A549 (cell line): ENCODE results near the gene RNF130. TPM values are rescaled to one million over a fixed set of nuclear protein-coding genes. Genes with fewer than 3 reads are reported as not detected.

ENCODE experiments used
- ATAC-seq, 2 experiments: fragments of 200-7000 bp in 1 of 2; fragments of >200 bp in 1 of 2; cut with Nextera tagmentation in 1 of 2; cut with Tn5 transposase in 1 of 2; 3 replicates each; pipeline versions ENCODE4 v1.8.0 to v1.9.1; 2018 to 2020; ENCODE audit warnings: mild to moderate bottlenecking in 1 of 2, moderate library complexity in 1 of 2
- CTCF ChIA-PET: fragments of 300-600 bp; sonication (Branson Sonifier 250); formaldehyde crosslinking; extraction: SDS; loops from one replicate; lab custom pipeline; 2021; ENCODE audit warnings: antibody characterized with exemption, inconsistent platforms; lab: Yijun Ruan, JAX
- POLR2A ChIA-PET: fragments of 350-600 bp; formaldehyde crosslinking; extraction: SDS; loops from one replicate; lab custom pipeline; 2021; ENCODE audit warnings: antibody characterized with exemption, inconsistent platforms; lab: Yijun Ruan, JAX
- DNase-seq, 2 experiments: peaks; one replicate each; pipeline versions ENCODE4 v3.0.0 to v3.0.0-alpha.2; 2011 to 2016; ENCODE audit warnings: low read depth in 1 of 2, low spot score in 1 of 2
- FAIRE-seq: peaks from 2 replicates; lab custom pipeline; 2011; peaks lifted over from hg19 to GRCh38; lab: Jason Lieb, UNC
- H3K27ac ChIP-seq, 2 experiments: fragments of >200 bp; sonication (Bioruptor Twin); formaldehyde crosslinking; 3 replicates each; pipeline ENCODE4 v1.5.1; 2016 to 2017
- H3K4me1 ChIP-seq: fragments of >200 bp; sonication (Bioruptor Twin); formaldehyde crosslinking; 3 replicates; pipeline ENCODE4 v1.6.1; 2016
- H3K4me2 ChIP-seq: fragments of >200 bp; sonication (Bioruptor Twin); formaldehyde crosslinking; 3 replicates; pipeline ENCODE4 v1.6.1; 2016
- H3K4me3 ChIP-seq: fragments of >200 bp; sonication (Bioruptor Twin); formaldehyde crosslinking; 3 replicates; pipeline ENCODE4 v1.5.1; 2016
- H3K9me3 ChIP-seq: fragments of >200 bp; sonication (Bioruptor Twin); formaldehyde crosslinking; 3 replicates; pipeline ENCODE4 v1.6.1; 2016
- CBX8 ChIP-seq: fragments of 200-600 bp; sonication (generic); IDR thresholded peaks from 2 replicates; pipeline ENCODE4 v1.6.1; 2016
- CHD4 ChIP-seq: fragments of 200-600 bp; sonication (generic); IDR thresholded peaks from 2 replicates; pipeline ENCODE4 v1.6.1; 2016; ENCODE audit warnings: antibody characterized with exemption, mild to moderate bottlenecking, borderline replicate concordance
- EHF ChIP-seq: fragments of 250-450 bp; sonication (Bioruptor Pico); IDR thresholded peaks from 2 replicates; pipeline ENCODE4 v1.5.0; 2020; ENCODE audit warnings: mild to moderate bottlenecking
- EHMT2 ChIP-seq: fragments of 200-600 bp; sonication (generic); IDR thresholded peaks from 2 replicates; pipeline ENCODE4 v1.6.1; 2016; ENCODE audit warnings: antibody characterized with exemption, low read depth, mild to moderate bottlenecking, moderate library complexity
- ESRRA ChIP-seq: fragments of 150-350 bp; IDR thresholded peaks from 2 replicates; pipeline ENCODE4 v1.6.1; 2014; ENCODE audit warnings: mild to moderate bottlenecking, low read length, borderline replicate concordance
- FOSB ChIP-seq: fragments of 250-450 bp; sonication (Bioruptor Pico); IDR thresholded peaks from 2 replicates; pipeline ENCODE4 v1.5.0; 2020; ENCODE audit warnings: mild to moderate bottlenecking, moderate library complexity
- FOXS1 ChIP-seq: fragments of 250-450 bp; sonication (Bioruptor Pico); IDR thresholded peaks from 2 replicates; pipeline ENCODE4 v1.5.0; 2020; ENCODE audit warnings: mild to moderate bottlenecking, moderate library complexity
- HOXA7 ChIP-seq: fragments of 250-450 bp; sonication (Bioruptor Pico); IDR thresholded peaks from 2 replicates; pipeline ENCODE4 v1.5.0; 2020; ENCODE audit warnings: mild to moderate bottlenecking, moderate library complexity
- HOXB13 ChIP-seq: fragments of 250-450 bp; sonication (Bioruptor Pico); IDR thresholded peaks from 2 replicates; pipeline ENCODE4 v1.5.0; 2020; ENCODE audit warnings: low read depth, mild to moderate bottlenecking, moderate library complexity
- HOXB5 ChIP-seq: fragments of 250-450 bp; sonication (Bioruptor Pico); IDR thresholded peaks from 2 replicates; pipeline ENCODE4 v1.5.0; 2020; ENCODE audit warnings: mild to moderate bottlenecking, moderate library complexity
- JUNB ChIP-seq: fragments of >200 bp; sonication (Bioruptor Twin); formaldehyde crosslinking; IDR thresholded peaks from 2 replicates; pipeline ENCODE4 v1.6.1; 2016
- KDM1A ChIP-seq: fragments of 200-600 bp; sonication (generic); IDR thresholded peaks from 2 replicates; pipeline ENCODE4 v1.6.1; 2016; ENCODE audit warnings: low read depth, mild to moderate bottlenecking
- NFE2L2 ChIP-seq: fragments of 150-350 bp; conservative IDR thresholded peaks from 2 replicates; pipeline ENCODE4 v1.6.1; 2014; ENCODE audit warnings: low read length
- POLR2AphosphoS2 ChIP-seq: conservative IDR thresholded peaks from 2 replicates; pipeline ENCODE4 v1.6.1; 2012; ENCODE audit warnings: low read length, improper control_type of control experiment, inconsistent platforms
- RARB ChIP-seq: fragments of 250-450 bp; sonication (Bioruptor Pico); IDR thresholded peaks from 2 replicates; pipeline ENCODE4 v1.8.0; 2021; ENCODE audit warnings: mild to moderate bottlenecking, moderate library complexity
- REST ChIP-seq: fragments of 200-600 bp; sonication (generic); IDR thresholded peaks from 2 replicates; pipeline ENCODE4 v1.6.1; 2016; ENCODE audit warnings: antibody characterized with exemption, mild to moderate bottlenecking, moderate library complexity
- RNF2 ChIP-seq: fragments of 200-600 bp; sonication (generic); IDR thresholded peaks from 2 replicates; pipeline ENCODE4 v1.6.1; 2016; ENCODE audit warnings: low read depth, mild to moderate bottlenecking, antibody characterized with exemption, moderate library complexity, borderline replicate concordance
- SMC3 ChIP-seq: fragments of >200 bp; sonication (Bioruptor Twin); formaldehyde crosslinking; IDR thresholded peaks from 3 replicates; pipeline ENCODE4 v1.6.1; 2018; ENCODE audit warnings: inconsistent platforms
- ZC3H11A ChIP-seq: fragments of 450-650 bp; IDR thresholded peaks from 2 replicates; pipeline ENCODE4 v1.6.1; 2014; ENCODE audit warnings: antibody characterized with exemption, mild to moderate bottlenecking
- ZNF302 ChIP-seq: fragments of 250-450 bp; sonication (Bioruptor Pico); IDR thresholded peaks from 2 replicates; pipeline ENCODE4 v1.9.0; 2021; ENCODE audit warnings: inconsistent platforms, mild to moderate bottlenecking, moderate library complexity
- WGBS: methylation state at CpG from one replicate; pipeline ENCODE4 v1.1.6; 2017; ENCODE audit errors: missing lambda C conversion rate; 5-methylcytosine and 5-hydroxymethylcytosine counted together
- polyA plus RNA-seq, 4 experiments: library from polyadenylated mRNA; depleted of rRNA in 3 of 4; stranded (reverse); fragments of >200 nt; fragmentation: RNase III in 1 of 4; extraction: RNeasy Plus Mini Kit Qiagen cat#74134 plus additional on column Dnase treatment in 1 of 4; gene quantifications; 2 replicates in 3 of 4; 3 replicates in 1 of 4; pipeline ENCODE4 v1.2.3, GENCODE V29; 2011 to 2017
- TF ChIP-seq, protein P1 (sequence below): IDR thresholded peaks from 2 replicates; pipeline ENCODE4 v1.6.1; 2012
- TF ChIP-seq, protein P2 (sequence below): fragments of >200 bp; sonication (Bioruptor Twin); formaldehyde crosslinking; IDR thresholded peaks from 3 replicates; pipeline ENCODE4 v1.5.1; 2016

The RNF130 gene
- polyA plus RNA-seq, 2 of the 4 experiments (the other 2 are of a cell fraction) = 33.3 to 50.1 TPM

GRCh38 chr5:179936976-179937681 lies 134.4 kb downstream of the RNF130 start:
- CTCF ChIA-PET = interaction anchor here (1.5 kb wide), 1 partner anchor 10 kb away, joined by 3 read pairs; no protein-coding TSS in a partner anchor
- H3K4me3 ChIP-seq = no peak overlapping the region
- H3K4me1 ChIP-seq = no peaks in the 10 kb centered on the region
- no peaks in the 10 kb centered on the region for H3K9me3 ChIP-seq
- no peak overlapping the region for H3K27ac ChIP-seq
- no peak for DNase-seq
- 50% methylated on average over 13 of the region's 13 CpGs for WGBS
- POLR2A ChIA-PET = no interaction called here
- no peak overlapping the region for H3K4me2 ChIP-seq
- no peak for ATAC-seq
- peak; percentile 87 for FAIRE-seq
- TF ChIP-seq SMC3 = no peak
- TF ChIP-seq FOXS1 = no peak
- TF ChIP-seq CBX8 = peak; percentile 84; the same call in 1 of the 2 replicates
- peak; percentile 97 for TF ChIP-seq RNF2

DNA sequence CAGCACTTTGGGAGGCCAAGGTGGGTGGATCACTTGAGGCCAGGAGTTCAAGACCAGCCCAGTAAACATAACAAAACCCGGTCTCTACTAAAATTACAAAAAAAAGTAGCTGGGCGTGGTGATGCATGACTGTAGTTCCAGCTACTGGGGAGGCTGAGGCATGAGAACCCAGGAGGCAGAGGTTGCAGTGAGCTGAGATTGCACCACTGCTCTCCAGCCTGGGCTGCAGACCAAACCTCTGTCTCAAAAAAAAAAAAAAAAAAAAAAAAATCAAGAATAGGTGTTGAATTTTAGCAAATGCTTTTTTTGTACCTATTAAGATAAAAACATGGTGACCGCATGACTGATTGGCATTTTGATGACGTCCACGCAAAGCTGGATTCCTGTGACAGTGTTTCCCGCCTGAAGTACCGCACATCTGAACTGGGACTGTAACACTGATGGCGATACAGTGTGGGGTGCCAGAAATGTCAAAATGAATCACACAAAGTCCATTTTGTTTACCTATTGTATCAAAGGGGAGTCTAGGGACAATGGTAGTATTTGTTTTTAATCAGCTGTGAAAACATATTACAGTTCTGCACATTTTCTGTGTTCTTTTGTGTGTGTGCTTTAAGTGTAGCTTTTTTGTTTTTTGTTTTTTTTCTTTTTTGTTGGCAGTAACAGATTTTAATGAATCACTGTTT lies 140.6 kb downstream of the RNF130 start:
- ATAC-seq = no peak

More for the DNA sequence above, 140.6 kb downstream of the RNF130 start:
- H3K9me3 ChIP-seq = no peaks in the 10 kb centered on the region
- no peak overlapping the region for H3K27ac ChIP-seq
- H3K4me1 ChIP-seq = no peaks in the 10 kb centered on the region
- POLR2A ChIA-PET = interaction anchor here (0.7 kb wide), 1 partner anchor 20 kb away, joined by 8 read pairs; no protein-coding TSS in a partner anchor
- FAIRE-seq = no peak
- H3K4me3 ChIP-seq = no peak overlapping the region
- no peak overlapping the region for H3K4me2 ChIP-seq
- TF ChIP-seq POLR2AphosphoS2 = no peak
- TF ChIP-seq, protein P1, sequence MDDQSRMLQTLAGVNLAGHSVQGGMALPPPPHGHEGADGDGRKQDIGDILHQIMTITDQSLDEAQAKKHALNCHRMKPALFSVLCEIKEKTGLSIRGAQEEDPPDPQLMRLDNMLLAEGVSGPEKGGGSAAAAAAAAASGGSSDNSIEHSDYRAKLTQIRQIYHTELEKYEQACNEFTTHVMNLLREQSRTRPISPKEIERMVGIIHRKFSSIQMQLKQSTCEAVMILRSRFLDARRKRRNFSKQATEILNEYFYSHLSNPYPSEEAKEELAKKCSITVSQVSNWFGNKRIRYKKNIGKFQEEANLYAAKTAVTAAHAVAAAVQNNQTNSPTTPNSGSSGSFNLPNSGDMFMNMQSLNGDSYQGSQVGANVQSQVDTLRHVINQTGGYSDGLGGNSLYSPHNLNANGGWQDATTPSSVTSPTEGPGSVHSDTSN = no peak
- TF ChIP-seq, protein P2, sequence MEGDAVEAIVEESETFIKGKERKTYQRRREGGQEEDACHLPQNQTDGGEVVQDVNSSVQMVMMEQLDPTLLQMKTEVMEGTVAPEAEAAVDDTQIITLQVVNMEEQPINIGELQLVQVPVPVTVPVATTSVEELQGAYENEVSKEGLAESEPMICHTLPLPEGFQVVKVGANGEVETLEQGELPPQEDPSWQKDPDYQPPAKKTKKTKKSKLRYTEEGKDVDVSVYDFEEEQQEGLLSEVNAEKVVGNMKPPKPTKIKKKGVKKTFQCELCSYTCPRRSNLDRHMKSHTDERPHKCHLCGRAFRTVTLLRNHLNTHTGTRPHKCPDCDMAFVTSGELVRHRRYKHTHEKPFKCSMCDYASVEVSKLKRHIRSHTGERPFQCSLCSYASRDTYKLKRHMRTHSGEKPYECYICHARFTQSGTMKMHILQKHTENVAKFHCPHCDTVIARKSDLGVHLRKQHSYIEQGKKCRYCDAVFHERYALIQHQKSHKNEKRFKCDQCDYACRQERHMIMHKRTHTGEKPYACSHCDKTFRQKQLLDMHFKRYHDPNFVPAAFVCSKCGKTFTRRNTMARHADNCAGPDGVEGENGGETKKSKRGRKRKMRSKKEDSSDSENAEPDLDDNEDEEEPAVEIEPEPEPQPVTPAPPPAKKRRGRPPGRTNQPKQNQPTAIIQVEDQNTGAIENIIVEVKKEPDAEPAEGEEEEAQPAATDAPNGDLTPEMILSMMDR = no peak
- no peak for TF ChIP-seq JUNB
- TF ChIP-seq RARB (CRISPR knock-in tag) = no peak
- no peak for TF ChIP-seq ZNF302
- no peak for TF ChIP-seq ESRRA
- no peak for TF ChIP-seq CHD4
- no peak for TF ChIP-seq NFE2L2
- TF ChIP-seq FOSB (CRISPR knock-in tag) = no peak
- no peak for TF ChIP-seq HOXB5 (CRISPR knock-in tag)
- TF ChIP-seq EHF = no peak
- no peak for TF ChIP-seq HOXB13 (CRISPR knock-in tag)
- no peak for TF ChIP-seq KDM1A
- no peak for TF ChIP-seq ZC3H11A
- no peak for TF ChIP-seq EHMT2
- no peak for TF ChIP-seq FOXS1
- TF ChIP-seq HOXA7 (CRISPR knock-in tag) = no peak
- TF ChIP-seq REST = no peak
- 84% methylated on average over 8 of the region's 8 CpGs for WGBS
- CTCF ChIA-PET = interaction anchor here (0.6 kb wide), 2 partner anchors 38 to 124 kb away, joined by 3 to 5 read pairs; no protein-coding TSS in a partner anchor
- no peak for DNase-seq
